ENCODE measurements around the gene ADGRD1. TPM values are rescaled to one million over a fixed set of nuclear protein-coding genes. Genes with fewer than 3 reads are reported as not detected.

Gene ADGRD1
- total RNA-seq, 1 donor from 2014 or later, result 1.7 TPM

GRCh38 chr12:131084341-131085011 lies 130.8 kb downstream of the ADGRD1 start:
- no peak for TF ChIP-seq CTCF (IDR thresholded peaks at IDR 0.05; ENCODE audit: unreplicated experiment)
- Mint-ChIP-seq H3K27ac (ENCODE audit: unreplicated experiment) (no peak overlapping the region), H3K27me3 (ENCODE audit: unreplicated experiment) (peaks cover 6% of the 10 kb centered on the region), H3K36me3 (ENCODE audit: low read depth, unreplicated experiment) (no peaks in the 10 kb centered on the region), H3K4me1 (ENCODE audit: unreplicated experiment) (peaks cover 4% of the 10 kb centered on the region), H3K9me3 (ENCODE audit: unreplicated experiment) (peaks cover 5% of the 10 kb centered on the region), H3K4me3 (ENCODE audit: unreplicated experiment) (no peak overlapping the region)
- no peak for DNase-seq (ENCODE audit: low spot score)

- DNase-seq (ENCODE audit: low spot score), result no peak
- Mint-ChIP-seq H3K27me3 (ENCODE audit: unreplicated experiment) (peaks cover 6% of the 10 kb centered on the region), H3K36me3 (ENCODE audit: low read depth, unreplicated experiment) (no peaks in the 10 kb centered on the region), H3K4me3 (ENCODE audit: unreplicated experiment) (no peak overlapping the region), H3K4me1 (ENCODE audit: unreplicated experiment) (peaks cover 4% of the 10 kb centered on the region), H3K9me3 (ENCODE audit: unreplicated experiment) (peaks cover 5% of the 10 kb centered on the region), H3K27ac (ENCODE audit: unreplicated experiment) (no peak overlapping the region)
- TF ChIP-seq CTCF (IDR thresholded peaks at IDR 0.05; ENCODE audit: unreplicated experiment), result no peak
These were observed 131.6 kb downstream of the ADGRD1 start for GRCh38 chr12:131085125-131085815.

- H3K27ac Mint-ChIP-seq (ENCODE audit: unreplicated experiment), result no peak overlapping the region
- H3K4me3 Mint-ChIP-seq (ENCODE audit: unreplicated experiment), result no peak overlapping the region
- peaks cover 5% of the 10 kb centered on the region for H3K9me3 Mint-ChIP-seq (ENCODE audit: unreplicated experiment)
- DNase-seq (ENCODE audit: low spot score), result no peak
- no peaks in the 10 kb centered on the region for H3K36me3 Mint-ChIP-seq (ENCODE audit: low read depth, unreplicated experiment)
- peaks cover 4% of the 10 kb centered on the region for H3K4me1 Mint-ChIP-seq (ENCODE audit: unreplicated experiment)
- peaks cover 7% of the 10 kb centered on the region for H3K27me3 Mint-ChIP-seq (ENCODE audit: unreplicated experiment)
- no peak for TF ChIP-seq CTCF (IDR thresholded peaks at IDR 0.05; ENCODE audit: unreplicated experiment)
These were observed 132.3 kb downstream of the ADGRD1 start for GRCh38 chr12:131085816-131086591.

- Mint-ChIP-seq H3K9me3 (ENCODE audit: unreplicated experiment) (no peaks in the 10 kb centered on the region), H3K4me1 (ENCODE audit: unreplicated experiment) (peaks cover 4% of the 10 kb centered on the region), H3K4me3 (ENCODE audit: unreplicated experiment) (no peak overlapping the region), H3K36me3 (ENCODE audit: low read depth, unreplicated experiment) (no peaks in the 10 kb centered on the region), H3K27me3 (ENCODE audit: unreplicated experiment) (peaks cover 7% of the 10 kb centered on the region), H3K27ac (ENCODE audit: unreplicated experiment) (no peak overlapping the region)
- no peak for TF ChIP-seq CTCF (IDR thresholded peaks at IDR 0.05; ENCODE audit: unreplicated experiment)
- DNase-seq (ENCODE audit: low spot score), result no peak
These were observed 133.7 kb downstream of the ADGRD1 start for GRCh38 chr12:131087302-131087818.

Data from endothelial cell (in vitro differentiated cells).